ENCODE measurements around the gene GREM1.

Gene GREM1

DNA sequence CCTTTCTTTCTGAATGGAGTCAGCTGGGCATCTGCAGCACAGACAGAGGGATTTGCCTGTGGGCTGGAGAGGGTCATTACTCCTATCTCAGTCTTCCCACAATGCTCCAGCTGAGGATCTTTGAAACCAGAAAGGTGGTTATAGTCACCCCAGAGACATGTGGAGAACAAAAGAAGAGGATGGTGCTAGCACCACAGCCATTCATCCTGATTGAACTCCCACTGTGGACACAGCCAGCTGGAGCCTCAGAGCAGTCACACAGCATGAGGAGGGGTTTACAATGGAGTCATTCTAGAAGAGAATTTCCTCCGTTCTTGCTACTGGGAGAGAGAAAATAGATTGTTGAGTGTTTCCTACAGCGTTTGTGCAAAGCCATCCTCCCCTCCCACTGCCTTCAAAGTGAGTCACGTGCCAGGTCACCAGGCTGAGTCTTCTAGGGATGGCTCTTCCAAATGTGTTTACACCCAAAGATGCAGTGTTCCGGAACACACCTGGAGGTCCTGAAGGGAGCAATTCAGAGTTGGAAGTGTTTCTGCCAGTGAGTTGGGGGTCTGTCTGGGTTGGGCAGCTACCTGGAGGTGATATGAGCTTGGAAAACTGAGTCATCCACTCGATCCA, 18.9 kb upstream of the GREM1 start:
- no peak for DNase-seq

GRCh38 chr15:32700501-32701150, 17.2 kb upstream of the GREM1 start:
- no peak for DNase-seq

- no peak for DNase-seq
Measured at GRCh38 chr15:32701863-32702262, 15.9 kb upstream of the GREM1 start.

DNA sequence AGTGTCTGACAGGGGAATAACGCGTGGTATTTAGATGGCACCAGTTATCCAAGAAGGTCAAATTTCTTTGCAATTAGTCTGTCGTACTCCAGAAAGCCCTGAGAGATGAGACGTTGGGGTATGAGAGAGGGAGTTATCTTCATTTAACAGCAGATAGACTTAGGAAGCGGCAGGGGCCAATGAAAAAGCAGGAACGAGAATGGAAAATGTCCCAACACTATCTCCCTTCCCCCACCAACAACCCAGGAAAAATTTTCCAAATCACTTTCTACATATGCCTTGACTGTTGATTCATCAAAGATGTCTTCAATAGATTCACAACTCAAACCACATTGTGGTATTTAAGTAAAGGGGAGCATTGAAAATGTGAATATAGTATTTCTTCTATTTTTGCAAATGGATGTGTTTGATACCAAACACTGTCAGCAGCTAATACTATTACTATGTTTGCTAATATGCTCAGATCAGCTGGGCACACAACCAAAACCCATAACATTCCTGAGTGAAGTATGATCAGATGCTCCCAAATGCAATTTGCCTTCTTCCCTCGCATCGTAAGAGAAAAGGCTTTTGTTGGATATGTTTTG, 13.3 kb upstream of the GREM1 start:
- DNase-seq = no peak

GRCh38 chr15:32705446-32705845, 12.4 kb upstream of the GREM1 start:
- no peak for DNase-seq

GRCh38 chr15:32706704-32707103, 11.1 kb upstream of the GREM1 start:
- no peak for DNase-seq

DNA sequence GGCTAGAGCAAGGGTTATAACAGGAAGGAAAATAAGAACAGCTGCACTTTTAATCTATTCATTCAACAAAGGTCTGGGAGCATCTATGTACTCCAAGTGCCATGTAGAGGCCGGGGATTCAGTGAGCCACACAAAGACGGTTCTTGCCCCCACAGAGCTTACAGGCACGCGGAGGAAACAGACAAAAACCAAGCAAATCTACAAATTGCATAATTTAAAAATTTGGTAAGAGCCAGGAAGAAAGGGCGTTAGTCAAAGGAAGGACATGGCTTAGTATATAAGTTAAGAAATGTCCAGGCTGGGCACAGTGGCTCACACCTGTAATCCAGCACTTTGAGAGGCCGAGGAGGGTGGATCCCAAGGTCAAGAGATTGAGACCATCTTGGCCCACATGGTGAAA, 10.4 kb upstream of the GREM1 start:
- no peak for DNase-seq

- DNase-seq = no peak
Measured at GRCh38 chr15:32709295-32710033, 8.3 kb upstream of the GREM1 start.

DNA sequence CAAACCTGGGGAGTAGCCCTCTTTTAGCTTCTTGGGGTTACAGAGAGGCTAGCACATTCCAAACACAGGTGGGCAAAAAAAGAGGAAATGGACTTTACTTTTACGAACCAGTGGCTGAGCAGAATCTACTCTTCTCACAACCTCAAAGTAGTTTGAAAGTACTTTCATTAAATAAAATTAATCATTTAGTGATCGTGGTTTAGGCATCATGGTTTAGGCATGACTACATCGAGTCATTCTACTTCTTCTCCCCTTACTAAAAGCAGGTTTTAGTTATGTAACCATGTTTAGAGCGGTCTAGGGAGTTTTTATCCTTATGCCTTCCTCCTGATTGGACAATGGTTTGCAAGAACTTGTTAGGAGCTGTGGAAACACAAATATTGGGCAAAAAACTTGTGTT, 2.5 kb upstream of the GREM1 start:
- no peak for DNase-seq

- no peak for DNase-seq
Measured at GRCh38 chr15:32716216-32716914, 1.4 kb upstream of the GREM1 start.

DNA sequence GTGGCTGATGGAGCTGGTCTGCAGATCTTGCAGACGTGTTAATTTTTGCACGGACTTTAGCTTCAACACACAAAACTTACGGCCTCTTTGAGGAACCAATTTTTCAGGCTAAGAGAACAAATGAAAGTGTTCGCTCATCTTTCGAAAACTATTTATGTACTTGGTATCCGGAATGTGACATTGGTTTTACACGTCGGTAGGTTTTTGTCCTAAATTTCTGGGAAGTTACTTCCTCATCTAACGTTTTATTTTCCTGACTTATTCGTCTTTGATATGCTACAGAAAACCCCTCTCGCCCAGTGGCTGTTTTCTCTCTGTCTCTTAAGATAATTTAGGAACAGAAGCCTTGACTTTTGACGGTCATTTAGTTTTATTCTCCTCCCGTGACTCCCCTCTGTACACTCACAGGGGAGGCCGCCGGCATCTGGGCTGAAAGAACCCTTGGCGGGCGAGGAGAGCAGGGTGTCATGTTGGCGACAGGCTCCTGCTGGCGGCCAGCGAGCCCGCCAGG, 834 bp upstream of the GREM1 start:
- no peak for DNase-seq

DNA sequence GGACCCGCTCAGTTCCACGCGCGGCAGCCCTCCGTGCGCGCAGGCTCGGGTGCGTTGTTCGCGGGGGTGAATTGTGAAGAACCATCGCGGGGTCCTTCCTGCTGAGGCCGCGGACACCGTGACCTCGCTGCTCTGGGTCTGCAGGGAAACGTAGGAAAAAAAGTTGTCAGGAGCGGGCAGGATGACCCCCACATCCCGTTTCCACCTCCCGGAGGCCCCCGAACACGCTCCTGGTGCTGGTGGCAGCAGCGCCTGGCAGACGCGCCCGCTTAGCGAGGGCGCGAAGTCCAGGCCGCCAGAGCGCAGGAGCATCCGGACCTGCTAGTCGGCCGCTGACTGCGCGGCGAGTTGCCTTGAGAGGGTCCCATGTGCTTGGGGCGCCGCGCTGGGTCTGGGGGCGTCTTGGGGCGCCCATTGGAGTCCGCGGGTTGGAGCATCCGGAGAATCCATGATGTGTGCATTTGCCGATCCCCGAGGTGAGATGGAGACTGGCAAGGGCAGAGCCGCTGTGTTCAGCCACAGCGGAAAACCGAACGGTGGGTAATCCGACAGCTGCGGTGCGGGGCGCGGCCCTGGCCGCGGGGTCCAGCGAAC, 520 bp downstream of the GREM1 start:
- no peak for DNase-seq

- no peak for DNase-seq
Measured at GRCh38 chr15:32718821-32719716, 1.3 kb downstream of the GREM1 start.

DNA sequence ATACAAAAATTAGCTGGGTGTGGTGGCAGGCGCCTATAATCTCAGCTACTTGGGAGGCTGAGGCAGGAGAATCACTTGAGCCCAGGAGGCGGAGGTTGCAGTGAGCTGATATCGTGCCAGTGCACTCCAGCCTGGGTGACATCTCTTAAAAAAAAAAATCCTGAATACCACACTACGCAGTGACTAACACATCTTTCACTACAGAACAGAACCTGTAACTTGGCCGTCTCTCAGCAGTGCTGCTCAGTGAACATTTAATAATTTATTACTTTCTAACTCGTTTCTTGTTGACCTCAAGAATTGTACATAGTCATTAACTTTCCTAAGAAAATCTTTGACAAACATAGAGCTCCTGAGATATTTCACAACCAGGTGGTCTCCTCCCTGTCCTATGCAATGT, 3.8 kb downstream of the GREM1 start:
- DNase-seq = no peak

DNA sequence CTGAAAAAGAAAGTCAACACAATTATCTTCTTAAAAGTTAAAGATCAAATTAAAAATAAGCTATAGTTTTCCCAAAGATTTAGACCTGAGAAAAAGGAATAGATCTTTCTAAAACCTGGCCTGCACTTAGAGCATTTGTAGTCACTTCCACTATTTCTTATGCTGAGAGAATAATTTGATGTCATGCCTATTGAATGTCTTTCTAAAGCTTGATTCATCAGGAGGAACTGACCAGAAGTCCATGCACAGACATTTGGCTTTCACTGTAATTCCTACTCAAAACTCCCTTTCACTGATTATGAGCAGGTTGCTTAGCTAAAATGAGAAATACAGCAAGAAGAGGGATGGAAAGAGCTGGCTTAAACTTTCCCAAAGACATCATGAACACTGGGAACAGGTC, 4.3 kb downstream of the GREM1 start:
- no peak for DNase-seq

DNA sequence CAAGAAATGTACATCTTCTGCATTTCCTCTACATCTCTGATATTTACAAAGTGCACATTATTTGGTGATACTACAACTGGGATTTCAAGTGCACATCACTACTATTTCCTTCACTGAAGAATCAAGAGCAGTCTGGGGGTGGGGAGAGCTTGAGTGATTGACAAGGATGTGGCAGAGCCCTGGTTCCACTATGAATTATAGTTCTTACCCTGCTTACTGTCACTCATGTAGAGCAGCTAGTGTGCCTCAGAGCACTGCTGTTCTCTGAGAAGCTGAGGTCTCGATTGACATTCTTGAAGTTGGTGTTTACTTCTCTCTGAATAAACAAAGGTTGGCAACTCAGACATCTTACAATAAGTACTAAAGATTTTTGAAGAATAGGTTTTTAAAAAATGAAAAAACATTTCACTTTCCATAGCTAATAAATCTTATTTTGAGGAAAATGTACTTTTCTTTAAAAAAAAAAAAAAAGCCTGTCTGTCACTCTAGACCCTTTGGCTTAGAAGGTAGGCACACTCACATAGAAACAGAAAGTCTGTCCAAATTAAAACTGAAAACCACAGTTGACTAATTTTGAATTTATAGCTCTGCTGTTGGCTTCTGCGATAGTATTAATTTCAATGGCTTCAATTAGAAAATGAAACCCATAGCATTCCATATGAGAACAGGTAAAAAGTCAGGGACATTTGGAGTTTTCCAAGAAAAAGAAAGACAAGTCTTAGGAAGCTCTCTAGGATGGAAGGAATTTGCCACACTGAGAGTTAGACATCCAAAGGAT, 5.6 kb downstream of the GREM1 start:
- DNase-seq = no peak

GRCh38 chr15:32729700-32730395, 12.0 kb downstream of the GREM1 start:
- DNase-seq = no peak

DNA sequence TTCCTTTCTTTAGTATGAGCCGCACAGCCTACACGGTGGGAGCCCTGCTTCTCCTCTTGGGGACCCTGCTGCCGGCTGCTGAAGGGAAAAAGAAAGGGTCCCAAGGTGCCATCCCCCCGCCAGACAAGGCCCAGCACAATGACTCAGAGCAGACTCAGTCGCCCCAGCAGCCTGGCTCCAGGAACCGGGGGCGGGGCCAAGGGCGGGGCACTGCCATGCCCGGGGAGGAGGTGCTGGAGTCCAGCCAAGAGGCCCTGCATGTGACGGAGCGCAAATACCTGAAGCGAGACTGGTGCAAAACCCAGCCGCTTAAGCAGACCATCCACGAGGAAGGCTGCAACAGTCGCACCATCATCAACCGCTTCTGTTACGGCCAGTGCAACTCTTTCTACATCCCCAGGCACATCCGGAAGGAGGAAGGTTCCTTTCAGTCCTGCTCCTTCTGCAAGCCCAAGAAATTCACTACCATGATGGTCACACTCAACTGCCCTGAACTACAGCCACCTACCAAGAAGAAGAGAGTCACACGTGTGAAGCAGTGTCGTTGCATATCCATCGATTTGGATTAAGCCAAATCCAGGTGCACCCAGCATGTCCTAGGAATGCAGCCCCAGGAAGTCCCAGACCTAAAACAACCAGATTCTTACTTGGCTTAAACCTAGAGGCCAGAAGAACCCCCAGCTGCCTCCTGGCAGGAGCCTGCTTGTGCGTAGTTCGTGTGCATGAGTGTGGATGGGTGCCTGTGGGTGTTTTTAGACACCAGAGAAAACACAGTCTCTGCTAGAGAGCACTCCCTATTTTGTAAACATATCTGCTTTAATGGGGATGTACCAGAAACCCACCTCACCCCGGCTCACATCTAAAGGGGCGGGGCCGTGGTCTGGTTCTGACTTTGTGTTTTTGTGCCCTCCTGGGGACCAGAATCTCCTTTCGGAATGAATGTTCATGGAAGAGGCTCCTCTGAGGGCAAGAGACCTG, 13.2 kb downstream of the GREM1 start:
- DNase-seq = no peak

Measured in GDM1 (cell line).